HepG2 (cell line): ENCODE results near the gene KCNJ4. TPM values are rescaled to one million over a fixed set of nuclear protein-coding genes. Genes with fewer than 3 reads are reported as not detected.

Source experiments
- ATAC-seq: fragments of 200-7000 bp; cut with Tn5 transposase; 3 replicates; pipeline ENCODE4 v1.9.1; 2020; ENCODE audit warnings: mild to moderate bottlenecking, moderate library complexity
- BruUV-seq: library from RNA; stranded (reverse); fragments of 400-500 nt; replicated peaks from 2 replicates; lab custom pipeline; 2021; lab: Mats Ljungman, UMichigan
- CTCF ChIA-PET: fragments of 300-600 bp; formaldehyde crosslinking; extraction: SDS; loops from one replicate; lab custom pipeline; 2021; ENCODE audit warnings: low total read pairs, inconsistent platforms, low intra/inter-chr PET ratio; lab: Yijun Ruan, JAX
- POLR2A ChIA-PET: fragments of 350-600 bp; sonication (Branson Sonifier 250); formaldehyde crosslinking; loops from one replicate; lab custom pipeline; 2020; ENCODE audit warnings: antibody characterized with exemption, inconsistent platforms; lab: Yijun Ruan, JAX
- DNase-seq: peaks from one replicate; pipeline ENCODE4 v3.0.0-alpha.2; 2015; ENCODE audit warnings: low spot score
- FAIRE-seq: peaks from 3 replicates; lab custom pipeline; 2011; peaks lifted over from hg19 to GRCh38; lab: Jason Lieb, UNC
- H2AFZ ChIP-seq: one replicate; pipeline ENCODE4 v1.6.1; 2011; ENCODE audit warnings: low read length, inconsistent platforms
- H3K27ac ChIP-seq: fragments of 300-600 bp; 3 replicates; pipeline ENCODE4 v1.8.0; 2011; ENCODE audit warnings: mixed run types, mild to moderate bottlenecking, mixed read lengths, low read length, inconsistent platforms; ENCODE audit not compliant: insufficient read depth; ENCODE audit errors: extremely low read length
- H3K27me3 ChIP-seq, 2 experiments: fragments of 200-600 bp in 1 of 2; 2 replicates in 1 of 2; 3 replicates in 1 of 2; pipeline versions ENCODE4 v1.6.0 to v1.8.0; 2011; ENCODE audit warnings: low read length in 2 of 2, mild to moderate bottlenecking in 2 of 2, moderate library complexity in 2 of 2, inconsistent platforms in 1 of 2; ENCODE audit not compliant: insufficient read depth in 2 of 2, control insufficient read depth in 1 of 2
- H3K36me3 ChIP-seq, 2 experiments: fragments of 200-600 bp in 1 of 2; replicated peaks in 1 of 2; 2 replicates in 1 of 2; 3 replicates in 1 of 2; pipeline versions ENCODE4 v1.5.1 to v1.8.0; 2011; ENCODE audit warnings: low read length in 2 of 2, inconsistent platforms in 1 of 2; ENCODE audit not compliant: insufficient read depth in 2 of 2, control insufficient read depth in 1 of 2
- H3K4me1 ChIP-seq: 2 replicates; pipeline ENCODE4 v1.5.1; 2012; ENCODE audit warnings: low read length, inconsistent platforms; ENCODE audit not compliant: insufficient read depth
- H3K4me2 ChIP-seq: 2 replicates; pipeline ENCODE4 v1.6.0; 2011; ENCODE audit warnings: low read depth, low read length, inconsistent platforms
- H3K4me3 ChIP-seq, 3 experiments: fragments of 200-600 bp in 1 of 3; sonication (generic), shearing (Covaris generic) in 1 of 3; replicated peaks in 1 of 3; 2 replicates each; pipeline ENCODE4 v1.5.1; 2011 to 2016; ENCODE audit warnings: low read length in 3 of 3, inconsistent platforms in 2 of 3, low read depth in 2 of 3, mild to moderate bottlenecking in 2 of 3, control low read depth in 1 of 3, mixed read lengths in 1 of 3; ENCODE audit not compliant: insufficient read depth in 1 of 3
- H3K79me2 ChIP-seq: one replicate; pipeline ENCODE4 v1.6.1; 2011; ENCODE audit warnings: low read length, inconsistent platforms; ENCODE audit not compliant: insufficient read depth
- H3K9ac ChIP-seq: 2 replicates; pipeline ENCODE4 v1.6.0; 2011; ENCODE audit warnings: mild to moderate bottlenecking, low read depth, low read length, inconsistent platforms; ENCODE audit not compliant: insufficient read depth
- H3K9me3 ChIP-seq: 2 replicates; pipeline ENCODE4 v1.5.1; 2012; ENCODE audit warnings: mild to moderate bottlenecking, low read length
- H4K20me1 ChIP-seq: 2 replicates; pipeline ENCODE4 v1.6.0; 2011; ENCODE audit warnings: inconsistent platforms, mild to moderate bottlenecking, low read length, moderate library complexity; ENCODE audit not compliant: insufficient read depth
- HNRNPK ChIP-seq: fragments of 200-400 bp; formaldehyde crosslinking; IDR thresholded peaks from 2 replicates; pipeline ENCODE4 v1.6.1; 2018; ENCODE audit warnings: low read length, low read depth, moderate library complexity, mild to moderate bottlenecking; ENCODE audit not compliant: poor library complexity, severe bottlenecking
- MLLT10 ChIP-seq: sonication (generic); formaldehyde crosslinking; IDR thresholded peaks from 2 replicates; pipeline ENCODE4 v1.4.0; 2020; ENCODE audit warnings: missing genetic modification reagents
- PAX8 ChIP-seq: sonication (generic); formaldehyde crosslinking; IDR thresholded peaks from 2 replicates; pipeline ENCODE4 v1.8.0; 2022; ENCODE audit warnings: mild to moderate bottlenecking, missing genetic modification reagents, borderline replicate concordance
- RBFOX2 ChIP-seq: fragments of 200-400 bp; formaldehyde crosslinking; IDR thresholded peaks from 2 replicates; pipeline ENCODE4 v1.6.1; 2017; ENCODE audit warnings: low read depth, mild to moderate bottlenecking, low read length
- WGBS: methylation state at CpG from one replicate; pipeline ENCODE4 v1.1.6; 2017; ENCODE audit warnings: low lambda C conversion rate; 5-methylcytosine and 5-hydroxymethylcytosine counted together
- in situ Hi-C: cut with HindIII; loops from 2 replicates; pipeline ENCODE4 v1.10.0; 2017; ENCODE audit warnings: low pct_unique_long_range_greater_than_20kb; ENCODE audit not compliant: extremely low pct_ligation_motif_present
- intact Hi-C: fragments of 100-400 bp; cut with micrococcal nuclease; formaldehyde crosslinking; loops from one replicate; pipeline ENCODE4 v1.10.0; 2022; ENCODE audit not compliant: unreplicated experiment
- polyA plus RNA-seq, 8 experiments: library from polyadenylated mRNA; depleted of rRNA in 3 of 8; stranded (reverse) in 7 of 8; unstranded in 1 of 8; fragments of >200 nt; fragmentation: Illumina TruSeq in 4 of 8; extraction: Trizol in 4 of 8; gene quantifications; 2 replicates each; pipeline versions ENCODE4 v1.2.1 to v1.2.3, GENCODE V29; 2011 to 2016; ENCODE audit warnings: low read depth in 4 of 8, missing spikeins in 1 of 8, mixed read lengths in 1 of 8; ENCODE audit not compliant: insufficient read depth in 1 of 8
- total RNA-seq, 5 experiments: library from RNA; depleted of rRNA; stranded (reverse); fragments of >200 nt; fragmentation: Illumina TruSeq; extraction: Trizol; gene quantifications; 2 replicates each; pipeline ENCODE4 v1.2.3, GENCODE V29; 2016; ENCODE audit warnings: low read depth in 1 of 5

The KCNJ4 gene
- total and polyA plus RNA-seq, 2 of the 13 experiments (the other 11 are each of a cell fraction or from before 2014, with no cell fraction given): not detected

DNA sequence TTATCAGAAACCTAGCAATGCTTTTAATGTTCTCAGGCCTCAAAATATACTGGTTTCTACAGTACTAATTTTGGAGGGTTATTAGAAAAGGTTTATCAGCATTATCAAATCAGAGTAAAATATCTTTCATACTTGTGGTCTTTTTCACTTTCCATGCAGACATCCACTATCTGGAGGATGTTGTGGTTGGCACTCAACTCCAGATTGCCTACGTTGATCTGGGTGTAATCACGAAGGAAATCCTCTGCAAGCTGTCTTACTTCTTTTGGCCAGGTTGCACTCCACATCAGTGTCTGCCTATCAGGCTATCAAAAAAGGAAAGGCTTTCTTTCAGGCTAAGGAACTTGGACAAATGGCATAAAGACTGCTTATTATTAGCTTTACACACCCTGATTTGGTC lies 39.5 kb upstream of the KCNJ4 start:
- Histone ChIP-seq H4K20me1 (peaks cover 5% of the 10 kb centered on the region; the same call in 1 of the 2 replicates), H3K9ac (no peak overlapping the region)
- intact Hi-C loops: no loop called here
- no peak for TF ChIP-seq PAX8
- TF ChIP-seq, all 625 proteins: peak for 0
- Histone ChIP-seq H3K27me3 (no peaks in the 10 kb centered on the region), H2AFZ (no peak overlapping the region), H3K9me3 (no peaks in the 10 kb centered on the region), H3K79me2 (peaks cover 14% of the 10 kb centered on the region), H3K4me2 (no peak overlapping the region), H3K4me1 (peaks cover 42% of the 10 kb centered on the region), H3K36me3 (peaks cover 26 to 89% of the 10 kb centered on the region in 2 experiments), H3K4me3 (no peak overlapping the region), H3K27ac (no peak overlapping the region)
- in situ Hi-C loops: no loop called here
- ATAC-seq (no peak), DNase-seq (no peak), FAIRE-seq (no peak)
- no TSS peak for BruUV-seq
- POLR2A ChIA-PET: interaction anchor here (1.1 kb wide), 1 partner anchor 9 kb away, joined by 3 read pairs; no protein-coding TSS in a partner anchor
- CTCF ChIA-PET: no interaction called here
- WGBS: 100% methylated on average over 2 of the region's 2 CpGs

GRCh38 chr22:38491707-38492348 lies 36.8 kb upstream of the KCNJ4 start:
- H3K27ac ChIP-seq: peak overlapping the region; percentile 34
- no peaks in the 10 kb centered on the region for H3K79me2 ChIP-seq
- H4K20me1 ChIP-seq: no peaks in the 10 kb centered on the region
- 80% methylated on average over 5 of the region's 5 CpGs for WGBS
- H3K4me2 ChIP-seq: no peak overlapping the region
- no peak overlapping the region for H3K9ac ChIP-seq
- FAIRE-seq: no peak
- peaks cover 34% of the 10 kb centered on the region for H3K4me1 ChIP-seq
- BruUV-seq: no TSS peak
- no peak overlapping the region for H3K4me3 ChIP-seq
- ChIA-PET CTCF (no interaction called here), POLR2A (interaction anchor here (1.1 to 3.6 kb wide), 3 partner anchors 10 to 28 kb away, joined by 3 to 18 read pairs (median 16); no protein-coding TSS in a partner anchor)
- intact Hi-C loops (no loop called here), in situ Hi-C loops (no loop called here)
- DNase-seq: peak; percentile 25
- peaks cover 31 to 82% of the 10 kb centered on the region in 2 experiments for H3K36me3 ChIP-seq
- H2AFZ ChIP-seq: no peak overlapping the region
- H3K9me3 ChIP-seq: no peaks in the 10 kb centered on the region
- H3K27me3 ChIP-seq: no peaks in the 10 kb centered on the region
- peak; percentile 25; the same call in 1 of the 3 replicates for ATAC-seq
- no peak for TF ChIP-seq MLLT10
- TF ChIP-seq HNRNPK: peak; percentile 52
- TF ChIP-seq RBFOX2: peak; percentile 20; the same call in 1 of the 2 replicates
